Neural cell (in vitro differentiated cells): ENCODE measurements around the gene NBR1.

ENCODE experiments used
- CTCF ChIP-seq: fragments of 450-650 bp; IDR thresholded peaks from 2 replicates; pipeline ENCODE4 v1.5.1; 2014; ENCODE audit warnings: antibody characterized with exemption, mild to moderate bottlenecking, moderate library complexity; ENCODE audit not compliant: poor library complexity, severe bottlenecking
- EP300 ChIP-seq: fragments of 450-650 bp; conservative IDR thresholded peaks from 2 replicates; pipeline ENCODE4 v1.6.1; 2014; ENCODE audit warnings: antibody characterized with exemption, mild to moderate bottlenecking, moderate library complexity; ENCODE audit not compliant: poor library complexity, severe bottlenecking
- EZH2 ChIP-seq: fragments of 200-600, 300-800 bp; shearing (Covaris generic), sonication (generic); IDR thresholded peaks from 2 replicates; pipeline ENCODE4 v1.6.1; 2014; ENCODE audit warnings: antibody characterized with exemption, low read length, borderline replicate concordance, mild to moderate bottlenecking; ENCODE audit not compliant: insufficient read depth, poor library complexity, severe bottlenecking
- RAD21 ChIP-seq: fragments of 450-650 bp; conservative IDR thresholded peaks from 2 replicates; pipeline ENCODE4 v1.6.1; 2014; ENCODE audit warnings: antibody characterized with exemption, mild to moderate bottlenecking, moderate library complexity
- REST ChIP-seq: IDR thresholded peaks from 2 replicates; pipeline ENCODE4 v1.6.1; 2012; ENCODE audit warnings: borderline replicate concordance

- TF ChIP-seq CTCF = no peak
- no peak for TF ChIP-seq REST
- TF ChIP-seq EP300 = no peak
- TF ChIP-seq RAD21 = no peak
- TF ChIP-seq EZH2 = no peak
These were observed 53.2 kb downstream of the NBR1 start for GRCh38 chr17:43224146-43224705.
